Gastrocnemius medialis (tissue), 4 donors: ENCODE results near the gene MTMR11.

ENCODE experiments used
- POLR2A ChIP-seq, 2 donors: fragments of 450-650 bp; IDR thresholded peaks; one replicate each; pipeline ENCODE4 v1.6.1; 2017; ENCODE audit warnings: antibody characterized with exemption in 2 of 2, mild to moderate bottlenecking in 2 of 2, moderate library complexity in 2 of 2
- TF ChIP-seq, protein P1 (sequence below), 5 experiments: fragments of 450-650 bp in 3 of 5; fragments of 200-600 bp in 2 of 5; sonication (generic) in 2 of 5; IDR thresholded peaks in 4 of 5; conservative IDR thresholded peaks in 1 of 5; 1 replicate in 4 of 5; 2 replicates in 1 of 5; pipeline ENCODE4 v1.5.1; 2016 to 2019; ENCODE audit warnings: antibody characterized with exemption in 5 of 5, mild to moderate bottlenecking in 3 of 5, moderate library complexity in 3 of 5

DNA sequence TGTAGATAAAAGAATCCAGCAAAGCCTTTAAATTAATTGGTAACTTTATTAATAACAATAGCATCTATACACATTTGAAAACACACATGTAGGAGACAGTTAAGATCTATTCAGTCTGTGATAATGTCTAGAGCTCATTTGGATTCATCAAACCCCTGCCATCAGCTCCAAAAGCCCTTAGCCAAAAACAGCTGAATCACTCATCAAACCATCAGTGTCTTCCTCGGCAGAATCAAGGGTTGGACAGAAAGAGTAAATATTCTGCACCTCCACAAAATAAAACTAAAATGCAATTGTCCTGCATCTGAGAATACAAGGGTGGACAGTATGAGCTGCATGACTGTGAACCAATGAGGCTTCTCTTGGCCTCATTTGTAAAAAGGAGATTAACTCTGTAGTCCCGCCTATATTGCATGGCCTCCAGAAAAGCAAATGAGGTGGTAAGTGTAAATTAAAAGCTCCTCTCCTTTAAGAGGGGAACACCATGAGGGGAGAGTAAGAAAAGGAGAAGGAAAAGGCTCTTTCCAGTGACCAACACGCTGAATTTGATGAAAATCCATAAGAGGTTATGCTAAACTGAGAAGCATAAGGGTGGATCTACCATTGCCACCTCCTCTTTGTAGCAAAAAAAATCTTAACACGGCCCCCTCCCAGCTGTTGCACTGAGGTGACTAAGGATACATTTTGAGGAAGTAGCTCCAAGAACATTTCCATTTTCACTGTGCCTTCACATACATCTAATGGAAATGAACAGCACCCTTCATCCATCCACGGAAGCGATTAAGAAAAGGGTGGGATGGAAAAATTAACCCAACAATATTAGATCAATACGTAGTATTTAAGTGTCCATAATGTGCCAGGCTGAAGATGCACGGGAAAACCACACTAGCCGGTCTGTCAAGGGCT is 52.0 kb downstream of the MTMR11 start:
- TF ChIP-seq, protein P1, sequence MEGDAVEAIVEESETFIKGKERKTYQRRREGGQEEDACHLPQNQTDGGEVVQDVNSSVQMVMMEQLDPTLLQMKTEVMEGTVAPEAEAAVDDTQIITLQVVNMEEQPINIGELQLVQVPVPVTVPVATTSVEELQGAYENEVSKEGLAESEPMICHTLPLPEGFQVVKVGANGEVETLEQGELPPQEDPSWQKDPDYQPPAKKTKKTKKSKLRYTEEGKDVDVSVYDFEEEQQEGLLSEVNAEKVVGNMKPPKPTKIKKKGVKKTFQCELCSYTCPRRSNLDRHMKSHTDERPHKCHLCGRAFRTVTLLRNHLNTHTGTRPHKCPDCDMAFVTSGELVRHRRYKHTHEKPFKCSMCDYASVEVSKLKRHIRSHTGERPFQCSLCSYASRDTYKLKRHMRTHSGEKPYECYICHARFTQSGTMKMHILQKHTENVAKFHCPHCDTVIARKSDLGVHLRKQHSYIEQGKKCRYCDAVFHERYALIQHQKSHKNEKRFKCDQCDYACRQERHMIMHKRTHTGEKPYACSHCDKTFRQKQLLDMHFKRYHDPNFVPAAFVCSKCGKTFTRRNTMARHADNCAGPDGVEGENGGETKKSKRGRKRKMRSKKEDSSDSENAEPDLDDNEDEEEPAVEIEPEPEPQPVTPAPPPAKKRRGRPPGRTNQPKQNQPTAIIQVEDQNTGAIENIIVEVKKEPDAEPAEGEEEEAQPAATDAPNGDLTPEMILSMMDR (IDR thresholded peaks at IDR 0.05 in 4 of 5, conservative IDR thresholded peaks at IDR 0.05 in 1 of 5) = no peak
- TF ChIP-seq POLR2A (IDR thresholded peaks at IDR 0.05) = no peak
